GM18873 (cell line): ENCODE results near the gene UGT1A1.

Source experiments
- ATAC-seq: cut with Tn5 transposase; IDR thresholded peaks from one replicate; pipeline ENCODE4 v1.9.1; 2021; ENCODE audit warnings: mild to moderate bottlenecking, moderate library complexity, moderate number of reproducible peaks; ENCODE audit not compliant: unreplicated experiment, low FRiP score

UGT1A1 gene

GRCh38 chr2:233756429-233757081 is 3.5 kb upstream of the UGT1A1 start:
- no peak for ATAC-seq

GRCh38 chr2:233758141-233758540 is 1.9 kb upstream of the UGT1A1 start:
- ATAC-seq: no peak

DNA sequence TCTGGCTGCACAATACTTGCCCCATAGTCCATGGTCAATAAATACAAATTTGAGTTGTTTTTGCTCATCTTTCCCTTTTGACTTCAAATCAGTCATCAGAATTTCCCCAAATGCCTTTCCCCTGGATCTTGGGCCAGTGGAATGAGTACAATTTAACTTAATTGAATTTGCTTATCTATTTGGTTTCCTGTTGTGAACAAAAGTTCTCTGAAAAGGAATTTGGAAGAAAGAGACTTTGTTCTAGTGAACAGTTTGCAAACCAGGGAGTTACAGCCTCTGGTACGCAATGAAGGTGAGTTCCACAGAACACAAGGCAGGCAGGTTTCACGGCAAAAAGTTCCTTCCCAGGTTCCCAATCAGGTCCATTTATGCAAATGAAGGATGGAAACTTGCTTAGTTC is 1.2 kb upstream of the UGT1A1 start:
- no peak for ATAC-seq

DNA sequence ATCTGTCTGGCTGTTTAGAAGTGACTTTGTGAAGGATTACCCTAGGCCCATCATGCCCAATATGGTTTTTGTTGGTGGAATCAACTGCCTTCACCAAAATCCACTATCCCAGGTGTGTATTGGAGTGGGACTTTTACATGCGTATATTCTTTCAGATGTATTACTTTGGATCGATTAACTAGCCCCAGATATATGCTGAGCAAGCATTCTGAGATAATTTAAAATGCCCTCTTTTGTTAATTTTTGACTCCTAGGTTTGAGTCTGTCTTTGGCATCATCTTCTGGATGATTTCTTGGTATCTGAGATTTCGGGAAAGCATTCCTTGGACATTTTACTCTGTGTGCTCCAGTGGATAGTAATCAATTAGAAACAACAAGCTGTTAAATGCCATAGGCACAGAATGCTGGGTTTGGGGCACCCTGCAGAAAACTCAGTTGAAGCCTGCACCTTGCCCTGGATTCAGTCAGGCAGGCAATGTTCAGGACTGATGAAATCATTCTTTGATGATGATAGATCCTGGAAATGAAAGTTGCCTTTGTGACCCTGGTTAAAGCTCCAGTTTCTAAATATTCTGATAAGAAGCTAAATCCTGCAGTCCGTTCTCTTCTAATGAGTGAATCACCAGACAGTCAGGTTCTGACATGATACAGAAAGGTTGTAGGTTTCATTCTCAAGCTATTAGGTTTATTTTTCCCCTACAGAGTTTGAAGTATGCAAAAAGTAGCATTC is 1.1 kb downstream of the UGT1A1 start:
- ATAC-seq: no peak

DNA sequence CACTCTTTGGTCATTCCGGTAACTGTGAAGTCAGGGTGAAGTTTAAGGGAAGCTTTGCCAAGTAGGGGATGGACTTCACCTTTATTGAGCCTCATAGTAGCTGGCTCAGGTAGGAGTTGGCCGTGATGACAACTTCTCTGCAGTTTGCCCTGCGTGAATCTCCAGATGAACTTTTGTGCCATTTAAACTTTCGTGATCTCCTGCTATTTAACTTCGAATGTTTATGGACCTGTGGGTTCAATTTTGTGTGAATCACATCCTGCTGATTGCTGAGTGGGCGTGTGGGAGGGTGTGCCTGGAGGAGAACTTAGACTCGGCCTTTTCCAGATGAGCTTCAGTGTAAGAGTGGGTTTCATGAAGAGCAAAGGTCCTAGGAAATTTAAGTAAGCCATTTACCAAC is 4.2 kb downstream of the UGT1A1 start:
- ATAC-seq: no peak

DNA sequence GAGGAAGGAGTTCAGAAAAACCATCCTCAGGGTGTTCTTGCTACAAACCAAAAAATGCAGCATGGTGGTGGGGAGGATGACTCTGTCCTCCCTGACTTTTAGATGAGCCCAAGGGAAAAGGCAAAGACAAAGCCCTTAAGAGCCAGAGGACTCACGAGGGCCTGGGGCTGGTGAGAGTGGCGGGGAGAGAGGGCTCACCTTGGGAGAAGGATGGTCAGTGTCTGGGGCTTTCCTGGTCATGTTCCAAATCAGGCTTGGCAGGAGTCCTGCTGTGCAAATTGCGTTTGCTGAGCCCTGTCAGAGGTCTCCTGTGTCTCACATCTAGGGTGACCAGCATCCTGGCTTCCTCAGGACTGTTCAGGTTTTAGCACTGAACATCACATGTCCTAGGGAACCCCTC is 4.7 kb downstream of the UGT1A1 start:
- ATAC-seq: no peak

GRCh38 chr2:233766416-233766815 is 6.3 kb downstream of the UGT1A1 start:
- ATAC-seq: no peak

DNA sequence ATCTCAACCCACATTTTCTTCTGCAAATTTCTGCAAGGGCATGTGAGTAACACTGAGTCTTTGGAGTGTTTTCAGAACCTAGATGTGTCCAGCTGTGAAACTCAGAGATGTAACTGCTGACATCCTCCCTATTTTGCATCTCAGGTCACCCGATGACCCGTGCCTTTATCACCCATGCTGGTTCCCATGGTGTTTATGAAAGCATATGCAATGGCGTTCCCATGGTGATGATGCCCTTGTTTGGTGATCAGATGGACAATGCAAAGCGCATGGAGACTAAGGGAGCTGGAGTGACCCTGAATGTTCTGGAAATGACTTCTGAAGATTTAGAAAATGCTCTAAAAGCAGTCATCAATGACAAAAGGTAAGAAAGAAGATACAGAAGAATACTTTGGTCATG is 8.0 kb downstream of the UGT1A1 start:
- no peak for ATAC-seq

- ATAC-seq: no peak
These were observed 9.2 kb downstream of the UGT1A1 start for GRCh38 chr2:233769260-233769659.

GRCh38 chr2:233772153-233772552 is 12.1 kb downstream of the UGT1A1 start:
- no peak for ATAC-seq

GRCh38 chr2:233772583-233772982 is 12.5 kb downstream of the UGT1A1 start:
- ATAC-seq: no peak

GRCh38 chr2:233773854-233774253 is 13.8 kb downstream of the UGT1A1 start:
- ATAC-seq: no peak

- ATAC-seq: no peak
These were observed 15.3 kb downstream of the UGT1A1 start for GRCh38 chr2:233775414-233775813.

DNA sequence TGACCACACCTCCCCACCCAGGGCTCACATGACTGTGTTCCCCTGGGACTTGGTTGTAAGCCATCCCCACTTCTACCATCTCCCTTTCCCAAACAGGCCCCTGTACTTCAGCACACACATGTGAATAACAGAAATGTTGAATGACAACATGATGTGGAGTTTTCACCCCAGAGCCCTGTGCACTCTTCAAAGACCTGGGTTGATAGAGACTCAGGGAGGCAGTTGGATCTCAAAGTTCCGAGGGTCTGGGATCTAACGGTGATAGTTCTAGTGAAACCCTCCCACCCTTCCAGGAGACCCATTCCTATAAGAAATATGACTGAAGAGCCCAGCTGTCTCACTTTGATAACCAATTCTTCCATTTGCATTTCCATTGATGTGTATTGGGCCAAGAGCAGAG is 18.0 kb downstream of the UGT1A1 start, which contains the start of gene MROH2A:
Gene MROH2A (plus strand): TSS at position 301 of the 400 bp plus-strand sequence. CDS start 1,029 bp downstream, outside the sequence.
- no peak for ATAC-seq

- no peak for ATAC-seq
These were observed 19.7 kb downstream of the UGT1A1 start for GRCh38 chr2:233779722-233780121.

GRCh38 chr2:233780771-233781170 is 20.7 kb downstream of the UGT1A1 start:
- ATAC-seq: no peak

DNA sequence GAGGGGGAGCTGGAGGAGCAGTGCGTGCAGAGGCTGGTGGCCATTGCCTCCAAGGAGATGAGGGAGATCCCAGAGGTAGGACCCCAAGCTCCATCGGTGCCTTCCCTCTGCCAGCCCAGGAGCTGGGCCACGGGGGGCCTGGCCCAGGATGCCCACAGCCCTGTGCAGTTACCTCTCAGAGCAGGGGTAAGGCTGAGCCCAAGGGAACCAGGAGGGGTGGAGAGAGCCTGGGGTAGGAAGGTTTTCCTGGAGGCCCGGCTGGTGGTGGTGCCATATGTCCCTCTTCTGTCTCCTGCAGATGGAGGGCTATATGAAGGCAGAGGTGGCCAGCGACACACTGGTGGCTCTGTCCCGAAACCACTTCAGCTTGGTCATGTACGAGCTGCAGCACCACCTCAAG is 29.5 kb downstream of the UGT1A1 start:
- ATAC-seq: no peak

DNA sequence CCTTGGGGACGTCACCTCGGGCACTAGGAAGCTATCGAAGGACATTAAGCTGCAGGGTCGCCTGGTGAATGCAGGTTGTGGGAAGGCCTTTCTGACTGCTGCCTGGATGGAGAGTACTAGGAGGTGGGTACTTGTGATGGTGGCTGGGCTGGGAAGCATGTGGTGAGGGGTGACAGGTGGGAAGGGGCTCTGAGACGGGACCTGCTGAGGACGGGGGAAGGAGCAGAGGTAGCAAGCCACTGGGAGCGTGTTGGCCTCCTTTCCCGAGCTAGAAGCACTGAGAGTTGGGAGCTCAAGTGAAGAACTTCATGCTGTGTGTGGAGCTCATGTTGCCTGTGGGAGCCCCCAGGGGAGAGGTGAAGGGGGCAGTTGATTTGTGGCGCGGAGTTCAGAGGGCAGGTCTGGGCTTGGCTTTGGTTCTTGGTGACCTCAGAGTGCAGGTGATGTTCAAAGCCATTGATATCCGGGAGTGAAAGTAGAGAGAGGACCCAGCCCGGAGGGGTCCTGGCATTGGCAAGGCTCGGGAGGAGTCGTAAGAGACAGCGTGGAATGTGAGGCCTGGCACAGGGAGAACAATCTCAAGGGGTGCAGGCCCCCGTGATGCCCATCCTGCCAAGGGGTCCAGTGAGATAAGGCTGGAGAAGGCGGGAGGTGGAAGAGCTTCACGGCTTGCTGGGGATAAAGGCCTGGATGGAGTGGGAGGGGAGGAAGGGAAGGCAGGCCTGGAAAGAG is 31.2 kb downstream of the UGT1A1 start:
- no peak for ATAC-seq

DNA sequence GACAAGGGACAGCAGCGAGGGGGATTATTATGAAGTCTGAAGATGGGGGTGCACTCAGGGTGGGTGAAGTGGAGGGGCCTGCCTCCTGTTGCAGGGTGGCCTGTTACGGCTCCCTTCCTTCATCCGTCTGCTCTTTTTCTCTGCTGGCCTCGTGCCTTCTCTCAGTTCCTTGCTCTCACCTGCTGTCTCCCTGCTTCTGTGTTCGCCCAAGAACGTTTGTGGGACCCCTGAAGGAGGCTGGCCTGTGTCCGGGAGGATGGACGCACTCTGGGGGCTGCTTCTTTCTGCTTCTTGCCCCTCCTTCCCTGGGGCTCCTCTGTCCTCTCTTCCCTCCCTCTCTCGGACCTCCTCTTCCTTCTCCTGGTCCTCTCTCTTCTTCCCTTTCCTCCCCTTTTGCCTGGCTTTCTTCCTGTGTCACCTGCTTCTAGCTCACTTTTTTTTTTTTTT is 31.8 kb downstream of the UGT1A1 start:
- ATAC-seq: no peak

DNA sequence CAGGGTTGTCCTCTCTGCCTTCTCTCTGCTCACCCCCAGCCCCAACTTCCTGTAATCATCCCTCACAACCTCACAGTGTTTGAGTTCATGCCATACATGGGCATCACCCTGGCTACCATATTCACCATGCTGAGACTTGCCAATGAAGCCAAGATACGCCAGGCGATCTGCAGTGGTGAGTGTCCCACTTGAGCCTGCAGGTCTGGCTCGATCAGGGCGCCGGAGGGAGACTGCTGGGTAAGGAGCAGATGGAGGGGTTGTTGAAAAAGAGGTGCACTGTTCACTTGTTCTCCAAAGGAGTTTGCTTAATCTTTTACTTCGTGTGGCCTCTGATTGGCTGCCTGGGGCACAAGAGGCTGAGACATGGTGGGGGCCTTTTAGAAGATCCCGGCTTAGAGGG is 32.6 kb downstream of the UGT1A1 start:
- ATAC-seq: no peak

GRCh38 chr2:233793465-233794127 is 33.5 kb downstream of the UGT1A1 start:
- no peak for ATAC-seq
